Gastroesophageal sphincter (tissue), 3 donors: Measurements from ENCODE around the gene RLN3.

Experiments used
- CTCF ChIP-seq, 4 experiments: fragments of 200-600 bp in 2 of 4; fragments of 450-650 bp in 2 of 4; sonication (generic) in 1 of 4; IDR thresholded peaks; one replicate each; pipeline ENCODE4 v1.5.1; 2017 to 2019; ENCODE audit warnings: antibody characterized with exemption in 4 of 4, mild to moderate bottlenecking in 2 of 4, moderate library complexity in 2 of 4
- POLR2AphosphoS5 ChIP-seq: sonication (generic); formaldehyde crosslinking; IDR thresholded peaks from one replicate; pipeline ENCODE4 v1.6.1; 2017; ENCODE audit warnings: antibody characterized with exemption

GRCh38 chr19:13978351-13979243, 49.4 kb upstream of the RLN3 start:
- TF ChIP-seq CTCF (IDR thresholded peaks at IDR 0.05) (no peak), POLR2AphosphoS5 (no peak)
